Measurements from ENCODE around the gene FTO.
A peak's percentile ranks its signal among the peaks of the same experiment; 100 is the strongest.

The FTO gene

GRCh38 chr16:53708490-53708889 is 4.5 kb downstream of the FTO start:
- no peak for DNase-seq

GRCh38 chr16:53711390-53711789 is 7.4 kb downstream of the FTO start:
- DNase-seq: no peak

GRCh38 chr16:53712065-53712464 is 8.1 kb downstream of the FTO start:
- no peak for DNase-seq

GRCh38 chr16:53713403-53714204 is 9.6 kb downstream of the FTO start:
- DNase-seq: no peak

GRCh38 chr16:53714205-53715022 is 10.5 kb downstream of the FTO start:
- no peak for DNase-seq

- no peak for DNase-seq
These were observed 11.0 kb downstream of the FTO start for GRCh38 chr16:53715023-53715384.

- no peak for DNase-seq
These were observed 13.6 kb downstream of the FTO start for GRCh38 chr16:53717577-53717976.

- DNase-seq: no peak
These were observed 17.1 kb downstream of the FTO start for GRCh38 chr16:53721017-53721416.

- no peak for DNase-seq
These were observed 22.7 kb downstream of the FTO start for GRCh38 chr16:53726625-53727024.

GRCh38 chr16:53730693-53731092 is 26.7 kb downstream of the FTO start:
- DNase-seq: no peak

- no peak for DNase-seq
These were observed 28.5 kb downstream of the FTO start for GRCh38 chr16:53732296-53732929.

GRCh38 chr16:53734908-53735307 is 31.0 kb downstream of the FTO start:
- DNase-seq: no peak

- no peak for DNase-seq
These were observed 32.3 kb downstream of the FTO start for GRCh38 chr16:53736297-53736696.

- no peak for DNase-seq
These were observed 33.6 kb downstream of the FTO start for GRCh38 chr16:53737552-53737951.

GRCh38 chr16:53740476-53740875 is 36.5 kb downstream of the FTO start:
- DNase-seq: no peak

GRCh38 chr16:53740933-53741531 is 37.1 kb downstream of the FTO start:
- no peak for DNase-seq

- DNase-seq: no peak
These were observed 37.6 kb downstream of the FTO start for GRCh38 chr16:53741546-53741945.

GRCh38 chr16:53743149-53743566 is 39.2 kb downstream of the FTO start:
- DNase-seq: no peak

GRCh38 chr16:53744449-53744848 is 40.5 kb downstream of the FTO start:
- peak in 22 of 56 donors; percentile 3 to 61 (median 30) for DNase-seq

GRCh38 chr16:53745086-53745485 is 41.1 kb downstream of the FTO start:
- no peak for DNase-seq

GRCh38 chr16:53745753-53746266 is 41.9 kb downstream of the FTO start:
- DNase-seq: no peak

- DNase-seq: no peak
These were observed 48.6 kb downstream of the FTO start for GRCh38 chr16:53752560-53752959.
